SK-N-SH treated with all-trans-retinoic acid at 6 μM for 48 hours (cell line): ENCODE measurements around the gene CNPY3.

ENCODE experiments used
- CREB5 ChIP-seq: fragments of 250-450 bp; sonication (Bioruptor Pico); IDR thresholded peaks from 2 replicates; pipeline ENCODE4 v1.5.1; 2020; ENCODE audit warnings: low read depth, mild to moderate bottlenecking, moderate library complexity
- CSDC2 ChIP-seq: fragments of 250-450 bp; sonication (Bioruptor Pico); IDR thresholded peaks from 2 replicates; pipeline ENCODE4 v1.5.0; 2020; ENCODE audit warnings: mild to moderate bottlenecking, moderate library complexity
- PATZ1 ChIP-seq: fragments of 250-450 bp; sonication (Bioruptor Pico); IDR thresholded peaks from 2 replicates; pipeline ENCODE4 v1.8.0; 2020; ENCODE audit warnings: mild to moderate bottlenecking, moderate library complexity, borderline replicate concordance
- TCF4 ChIP-seq: fragments of 250-450 bp; sonication (Bioruptor Pico); IDR thresholded peaks from 2 replicates; pipeline ENCODE4 v1.8.0; 2021; ENCODE audit warnings: mild to moderate bottlenecking, moderate library complexity, borderline replicate concordance
- TSHZ2 ChIP-seq: fragments of 250-450 bp; sonication (Bioruptor Pico); IDR thresholded peaks from 2 replicates; pipeline ENCODE4 v1.5.0; 2020; ENCODE audit warnings: mild to moderate bottlenecking, moderate library complexity
- ZFP30 ChIP-seq: fragments of 450-650 bp; formaldehyde crosslinking; IDR thresholded peaks from 2 replicates; pipeline ENCODE4 v1.5.0; 2022; ENCODE audit warnings: mild to moderate bottlenecking, moderate library complexity
- TF ChIP-seq, protein P1 (sequence below): fragments of 250-450 bp; sonication (Bioruptor Pico); IDR thresholded peaks from 2 replicates; pipeline ENCODE4 v1.5.1; 2021; ENCODE audit warnings: mild to moderate bottlenecking, moderate library complexity

DNA sequence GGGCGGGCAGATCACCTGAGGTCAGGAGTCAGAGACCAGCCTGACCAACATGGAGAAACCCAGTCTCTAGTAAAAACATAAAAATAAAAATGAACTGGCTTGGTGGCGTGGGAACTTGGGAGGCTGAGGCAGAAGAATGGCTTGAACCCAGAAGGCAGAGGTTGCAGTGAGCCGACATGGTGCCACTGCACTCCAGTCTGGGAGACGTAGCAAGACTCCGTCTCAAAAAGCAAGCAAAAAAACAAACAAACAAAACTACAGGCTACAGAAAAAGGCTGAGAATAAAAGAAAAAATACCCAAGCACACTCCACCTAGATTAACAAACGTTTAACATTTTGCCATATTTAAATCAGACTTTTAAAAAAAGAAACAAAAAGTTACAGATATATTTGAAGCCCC lies 7.5 kb upstream of the CNPY3 start:
- TF ChIP-seq CREB5 (CRISPR knock-in tag) (no peak), ZFP30 (CRISPR knock-in tag) (no peak), TCF4 (CRISPR knock-in tag) (no peak), PATZ1 (CRISPR knock-in tag) (no peak), TSHZ2 (CRISPR knock-in tag) (no peak), CSDC2 (CRISPR knock-in tag) (no peak)
- TF ChIP-seq, protein P1, sequence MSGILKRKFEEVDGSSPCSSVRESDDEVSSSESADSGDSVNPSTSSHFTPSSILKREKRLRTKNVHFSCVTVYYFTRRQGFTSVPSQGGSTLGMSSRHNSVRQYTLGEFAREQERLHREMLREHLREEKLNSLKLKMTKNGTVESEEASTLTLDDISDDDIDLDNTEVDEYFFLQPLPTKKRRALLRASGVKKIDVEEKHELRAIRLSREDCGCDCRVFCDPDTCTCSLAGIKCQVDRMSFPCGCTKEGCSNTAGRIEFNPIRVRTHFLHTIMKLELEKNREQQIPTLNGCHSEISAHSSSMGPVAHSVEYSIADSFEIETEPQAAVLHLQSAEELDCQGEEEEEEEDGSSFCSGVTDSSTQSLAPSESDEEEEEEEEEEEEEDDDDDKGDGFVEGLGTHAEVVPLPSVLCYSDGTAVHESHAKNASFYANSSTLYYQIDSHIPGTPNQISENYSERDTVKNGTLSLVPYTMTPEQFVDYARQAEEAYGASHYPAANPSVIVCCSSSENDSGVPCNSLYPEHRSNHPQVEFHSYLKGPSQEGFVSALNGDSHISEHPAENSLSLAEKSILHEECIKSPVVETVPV (CRISPR knock-in tag): no peak
